Measurements from ENCODE around the gene KY. TPM values are rescaled to one million over a fixed set of nuclear protein-coding genes. Genes with fewer than 3 reads are reported as not detected.

Gene KY
- total and polyA plus RNA-seq, 2 of the 13 experiments (the other 11 are each of a cell fraction or from before 2014, with no cell fraction given): not detected

GRCh38 chr3:134694466-134694865 lies 43.6 kb upstream of the KY start:
- H3K36me3 ChIP-seq (replicated peaks in 1 of 2; ENCODE audit: control insufficient read depth in 1 of 2, insufficient read depth in 2 of 2, low read length in 2 of 2): no peaks in the 10 kb centered on the region
- H3K27me3 ChIP-seq (ENCODE audit: control insufficient read depth in 1 of 2, insufficient read depth in 2 of 2, low read length in 2 of 2): peaks cover 2 to 5% of the 10 kb centered on the region in 2 experiments; a peak in 2 of 5 replicates
- in situ Hi-C loops (cut with HindIII; ENCODE audit: extremely low pct_ligation_motif_present, low pct_unique_long_range_greater_than_20kb): no loop called here
- no peak overlapping the region for H3K4me3 ChIP-seq (replicated peaks in 1 of 3; ENCODE audit: insufficient read depth in 1 of 3, low read depth in 2 of 3, low read length in 3 of 3)
- no peak overlapping the region for H3K4me2 ChIP-seq (ENCODE audit: low read depth, low read length)
- intact Hi-C loops (cut with micrococcal nuclease; ENCODE audit: unreplicated experiment): no loop called here
- no peak overlapping the region for H2AFZ ChIP-seq (ENCODE audit: low read length)
- H3K4me1 ChIP-seq (ENCODE audit: insufficient read depth, low read length): no peaks in the 10 kb centered on the region
- no peak overlapping the region for H3K27ac ChIP-seq (ENCODE audit: extremely low read length, insufficient read depth, low read length)
- no peak for FAIRE-seq
- no peak for ATAC-seq
- no peaks in the 10 kb centered on the region for H4K20me1 ChIP-seq (ENCODE audit: insufficient read depth, low read length)
- no peak for DNase-seq (ENCODE audit: low spot score)
- BruUV-seq (replicated peaks): no TSS peak
- ChIA-PET CTCF (ENCODE audit: low intra/inter-chr PET ratio, low total read pairs) (no interaction called here), POLR2A (no interaction called here)
- no peak overlapping the region for H3K9ac ChIP-seq (ENCODE audit: insufficient read depth, low read depth, low read length)
- no peaks in the 10 kb centered on the region for H3K79me2 ChIP-seq (ENCODE audit: insufficient read depth, low read length)
- no peaks in the 10 kb centered on the region for H3K9me3 ChIP-seq (ENCODE audit: low read length)
- TF ChIP-seq RELA (CRISPR knock-in tag; IDR thresholded peaks at IDR 0.05): no peak
- no peak for TF ChIP-seq IKZF5 (CRISPR knock-in tag; IDR thresholded peaks at IDR 0.05)
- TF ChIP-seq FOXP1 (IDR thresholded peaks at IDR 0.05): no peak
- no peak for TF ChIP-seq FOXP1 (CRISPR knock-in tag; IDR thresholded peaks at IDR 0.05)
- TF ChIP-seq ZNF430 (CRISPR knock-in tag; IDR thresholded peaks at IDR 0.05): no peak
- TF ChIP-seq ZNF235 (CRISPR knock-in tag; IDR thresholded peaks at IDR 0.05; ENCODE audit: borderline replicate concordance): no peak
- TF ChIP-seq ISX (CRISPR knock-in tag; conservative IDR thresholded peaks at IDR 0.05): no peak
- TF ChIP-seq GATAD1 (CRISPR knock-in tag; IDR thresholded peaks at IDR 0.05): no peak
- no peak for TF ChIP-seq ZNF850 (CRISPR knock-in tag; conservative IDR thresholded peaks at IDR 0.05)
- no peak for TF ChIP-seq ZNF101 (CRISPR knock-in tag; IDR thresholded peaks at IDR 0.05; ENCODE audit: borderline replicate concordance, low read depth)
- TF ChIP-seq PREB (CRISPR knock-in tag; IDR thresholded peaks at IDR 0.05): no peak
- no peak for TF ChIP-seq HINFP (CRISPR knock-in tag; IDR thresholded peaks at IDR 0.05; ENCODE audit: low read depth)
- TF ChIP-seq MYPOP (CRISPR knock-in tag; IDR thresholded peaks at IDR 0.05): no peak
- TF ChIP-seq ASH2L (IDR thresholded peaks at IDR 0.05; ENCODE audit: insufficient read length, low read depth, low read length): no peak
- TF ChIP-seq ZNF777 (CRISPR knock-in tag; IDR thresholded peaks at IDR 0.05): no peak
- no peak for TF ChIP-seq ZNF614 (CRISPR knock-in tag; IDR thresholded peaks at IDR 0.05; ENCODE audit: borderline replicate concordance)
